GM18520 (cell line): Measurements from ENCODE around the gene CREG2.

Source experiments
- ATAC-seq: cut with Tn5 transposase; IDR thresholded peaks from one replicate; pipeline ENCODE4 v1.9.1; 2021; ENCODE audit not compliant: unreplicated experiment

The CREG2 gene

DNA sequence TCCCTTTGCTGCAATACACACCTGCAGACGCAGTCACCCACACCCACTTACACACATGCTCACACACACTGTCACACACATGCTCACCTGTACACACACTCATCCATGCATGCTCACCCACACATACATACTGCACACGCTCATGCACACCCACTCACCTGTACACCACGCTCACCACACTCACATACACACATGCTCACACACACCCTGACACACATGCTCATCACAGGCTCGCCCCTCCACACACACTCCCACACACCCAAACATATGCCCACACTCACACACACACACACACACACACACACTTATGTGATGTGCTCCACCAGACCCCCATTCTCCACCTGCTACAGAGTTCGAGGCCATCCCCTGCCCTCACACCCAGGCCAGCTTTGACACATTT lies 22.8 kb upstream of the CREG2 start:
- no peak for ATAC-seq

DNA sequence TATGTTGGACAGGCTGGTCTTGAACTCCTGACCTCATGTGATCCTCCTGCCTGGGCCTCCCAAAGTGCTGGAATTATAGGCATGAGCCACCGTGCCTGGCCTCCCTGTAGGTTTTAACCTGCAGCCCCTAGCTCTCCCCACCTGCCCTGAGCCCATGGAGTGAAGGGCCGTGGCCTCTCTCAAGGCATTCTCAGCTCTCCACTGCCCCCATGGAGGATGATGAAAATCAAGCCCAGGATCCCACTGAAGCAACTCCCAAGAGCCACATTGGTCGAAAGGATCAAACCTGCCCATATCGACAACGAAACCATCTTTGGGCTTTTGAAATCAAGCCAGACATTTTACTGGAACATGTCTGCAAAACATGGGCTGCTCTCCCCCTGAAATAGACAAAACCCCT lies 22.4 kb upstream of the CREG2 start:
- no peak for ATAC-seq

DNA sequence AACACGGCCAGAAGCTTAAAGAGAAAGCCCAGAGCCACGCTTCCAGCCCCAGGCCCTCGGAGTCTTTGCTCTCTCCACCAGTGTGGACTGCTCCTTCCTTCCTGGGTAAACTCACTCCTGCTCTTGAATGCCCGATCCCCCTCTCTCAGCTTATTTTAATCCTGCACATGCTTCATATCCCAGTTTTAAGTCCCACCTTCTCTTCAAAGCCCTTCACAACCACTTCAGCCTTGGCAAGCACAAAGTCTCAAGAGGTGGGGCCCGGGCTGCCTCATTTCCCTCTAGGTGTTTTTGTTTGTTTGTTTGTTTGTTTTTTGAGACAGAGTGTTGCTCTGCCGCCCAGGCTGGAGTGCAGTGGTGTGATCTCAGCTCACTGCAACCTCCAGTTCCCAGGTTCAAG lies 21.6 kb upstream of the CREG2 start:
- no peak for ATAC-seq

DNA sequence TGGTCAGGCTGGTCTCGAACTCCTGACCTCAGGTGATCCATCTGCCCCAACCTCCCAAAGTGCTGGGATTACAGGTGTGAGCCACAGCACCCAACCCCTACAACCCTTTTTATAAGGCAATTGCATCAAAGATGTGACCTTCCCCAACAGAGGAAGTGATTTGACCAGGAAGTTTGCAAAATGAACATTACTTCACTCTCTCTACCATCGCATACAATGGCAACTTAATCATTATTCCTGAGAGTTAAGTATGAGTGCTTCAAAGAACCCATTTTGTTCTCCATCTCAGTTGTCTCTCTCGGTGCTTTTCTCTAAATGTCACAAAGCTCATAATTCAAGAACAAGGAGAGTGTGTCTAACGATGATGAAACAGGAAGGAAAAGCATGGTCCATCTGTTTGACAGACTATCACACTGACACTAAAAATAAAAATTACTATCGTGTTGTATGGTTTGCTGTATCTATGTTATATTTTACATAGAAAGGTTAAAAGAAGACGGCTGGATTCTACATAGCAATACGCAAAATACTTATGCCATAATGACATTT lies 18.1 kb upstream of the CREG2 start:
- ATAC-seq: no peak

DNA sequence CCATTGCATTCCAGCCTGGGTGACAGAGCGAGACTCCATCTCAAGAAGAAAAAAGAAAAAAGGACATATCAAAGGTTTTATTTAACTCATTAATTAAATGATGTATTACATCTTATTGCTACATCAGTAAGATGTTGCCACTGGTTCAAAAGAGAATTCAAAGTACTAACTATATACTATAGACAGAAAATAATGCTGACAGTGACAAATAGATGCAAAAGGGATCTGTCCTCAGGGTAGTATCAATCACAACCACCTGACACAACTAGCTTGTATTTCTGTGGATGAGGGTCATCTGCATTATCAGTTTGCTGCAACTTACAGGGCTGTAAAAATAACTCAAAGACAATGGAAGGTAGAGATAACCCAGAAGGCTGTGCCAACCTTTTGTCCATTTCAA lies 16.4 kb upstream of the CREG2 start:
- no peak for ATAC-seq

DNA sequence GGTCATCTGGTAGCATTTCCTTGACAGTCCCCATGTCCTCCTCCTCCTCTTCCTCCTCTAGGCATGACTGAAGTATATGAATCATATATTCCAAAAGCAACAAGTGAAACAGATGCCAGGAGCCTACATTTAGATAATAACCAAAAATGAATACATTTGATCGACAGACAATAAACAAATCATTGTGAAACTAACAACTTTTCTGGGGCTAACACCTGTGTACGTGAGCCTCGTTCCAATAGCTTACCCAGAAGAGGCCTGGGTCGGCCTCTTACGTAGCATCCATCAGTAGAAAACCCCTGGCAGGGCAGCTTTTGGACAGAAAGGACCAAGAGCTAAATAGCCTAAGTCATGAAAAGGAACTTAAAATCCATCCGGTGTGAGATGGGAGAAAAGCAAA lies 15.3 kb upstream of the CREG2 start:
- no peak for ATAC-seq

DNA sequence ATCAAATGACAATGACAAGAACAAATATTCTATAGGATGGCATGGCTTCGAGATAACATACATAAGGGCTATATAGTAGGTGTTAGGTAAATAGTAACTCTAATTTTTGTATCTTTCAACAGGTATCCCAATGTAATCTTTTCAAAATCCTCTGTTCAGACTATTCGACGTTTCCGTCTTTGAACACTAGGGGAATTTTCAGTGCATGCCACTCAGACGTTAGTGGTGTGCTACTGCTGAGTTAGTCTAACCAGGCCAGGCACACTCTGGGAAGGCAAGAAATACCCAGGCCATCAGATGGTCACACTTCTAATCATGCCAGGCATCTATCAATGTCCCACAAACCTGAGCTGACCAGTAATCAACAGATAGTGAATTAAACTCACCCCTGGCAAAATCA lies 14.6 kb upstream of the CREG2 start:
- ATAC-seq: no peak

DNA sequence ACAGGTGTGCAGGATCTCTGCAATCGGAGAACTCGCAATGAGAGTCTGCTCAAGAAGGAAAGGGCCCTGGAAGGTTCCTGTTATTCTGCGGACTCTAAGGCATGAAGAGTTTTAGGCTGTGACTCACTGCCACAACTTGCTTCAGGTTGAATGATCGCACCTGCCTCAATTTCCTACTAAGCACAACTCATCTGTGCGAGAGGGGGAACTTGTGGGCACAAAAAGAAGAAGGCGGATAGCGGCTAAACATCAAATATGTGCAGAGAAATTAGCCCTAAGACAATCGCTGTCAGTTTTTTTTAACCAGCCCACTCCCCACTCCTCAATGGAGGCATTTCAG lies 14.0 kb upstream of the CREG2 start:
- no peak for ATAC-seq

DNA sequence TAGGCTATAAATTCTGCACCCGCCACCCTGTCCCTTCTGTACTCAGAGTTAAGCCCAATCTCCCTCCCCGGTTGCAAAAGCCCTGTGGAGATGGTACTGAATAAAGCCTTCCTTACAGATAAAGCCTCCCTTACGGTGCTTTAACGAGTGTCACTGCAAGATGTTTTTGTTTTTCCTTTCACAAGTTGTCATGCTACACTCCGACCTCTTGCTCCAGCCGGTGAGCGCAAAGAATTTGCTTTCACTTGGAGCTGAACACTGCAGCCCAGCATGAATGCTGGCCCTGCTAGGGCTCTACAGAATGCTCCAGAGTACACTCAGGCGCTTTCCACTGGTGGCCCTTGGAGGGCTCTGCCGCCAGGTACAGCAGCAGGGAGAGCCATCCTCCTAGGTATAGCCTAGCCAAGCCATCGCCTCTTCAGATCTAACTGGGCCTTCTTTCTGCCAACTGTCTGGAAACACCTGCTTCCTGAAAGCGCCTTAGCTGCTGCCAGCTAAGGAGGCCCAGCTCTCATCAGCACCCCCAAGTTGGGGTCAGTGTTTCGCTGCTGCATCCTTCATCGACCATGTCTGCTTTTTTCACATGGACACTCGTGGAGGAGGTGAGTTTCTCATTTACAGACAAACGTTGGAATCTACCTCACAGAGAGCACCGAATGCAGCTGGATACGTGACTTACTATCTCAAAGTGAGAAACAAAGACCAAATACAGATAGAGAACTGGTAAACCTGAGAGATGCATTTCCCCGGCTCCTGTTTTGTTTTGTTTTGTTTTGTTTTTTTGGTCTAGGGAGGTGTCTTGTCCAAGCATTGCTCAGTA lies 13.4 kb upstream of the CREG2 start:
- ATAC-seq: no peak

DNA sequence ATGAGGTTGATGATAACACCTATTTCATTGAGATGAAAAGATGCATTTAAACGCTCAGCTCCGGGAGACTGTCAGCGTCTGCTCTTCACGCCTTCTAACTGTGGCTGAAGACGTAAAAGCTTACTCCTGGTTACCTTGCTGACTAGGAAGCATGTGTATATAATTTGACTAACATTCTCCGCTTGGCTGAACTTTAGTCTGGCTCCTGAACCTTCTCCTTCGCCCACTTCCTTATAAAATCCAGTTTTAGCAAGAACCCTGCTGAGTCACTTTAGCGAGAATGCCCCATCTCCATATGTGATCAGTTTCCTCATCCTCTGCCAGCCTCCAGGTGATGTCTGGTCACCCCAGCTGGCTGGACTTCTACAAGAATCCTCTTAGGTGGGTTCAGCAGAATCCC lies 12.7 kb upstream of the CREG2 start:
- ATAC-seq: no peak

DNA sequence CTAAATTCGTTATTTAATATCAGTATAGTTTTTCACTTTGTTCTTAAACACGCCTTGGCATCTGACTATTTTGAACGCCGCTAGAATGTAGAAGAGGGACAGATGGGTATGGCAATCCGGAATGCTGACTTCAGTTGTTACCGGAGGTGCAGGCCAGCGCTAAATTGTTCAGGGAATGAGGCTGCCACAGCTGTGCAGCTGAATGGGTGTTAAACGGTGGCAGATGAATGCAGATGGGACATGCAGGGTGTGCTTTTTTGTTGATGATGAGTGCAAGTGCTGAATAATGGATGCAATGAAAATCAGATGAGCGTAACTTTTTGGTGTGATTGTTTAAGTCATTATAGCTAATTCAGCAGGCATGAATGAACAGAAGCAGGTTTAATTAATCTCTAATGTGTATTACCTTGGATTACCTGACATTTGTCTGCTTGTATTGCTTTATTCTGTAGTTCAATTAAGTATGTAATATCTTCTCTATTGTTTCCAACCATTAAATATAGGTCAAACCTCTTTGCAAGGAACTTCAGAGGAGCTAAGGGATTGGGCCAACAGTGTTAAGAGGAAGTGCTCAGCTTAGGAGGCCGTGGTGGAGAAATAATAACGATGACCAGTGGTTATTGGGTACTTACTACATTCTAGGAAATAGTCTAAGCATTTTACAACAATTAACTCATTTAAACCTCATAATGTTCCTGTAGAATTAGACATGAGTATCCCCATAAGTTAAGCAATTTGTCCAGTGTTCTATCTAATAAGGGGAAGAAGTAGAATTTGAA lies 11.9 kb upstream of the CREG2 start:
- ATAC-seq: no peak

DNA sequence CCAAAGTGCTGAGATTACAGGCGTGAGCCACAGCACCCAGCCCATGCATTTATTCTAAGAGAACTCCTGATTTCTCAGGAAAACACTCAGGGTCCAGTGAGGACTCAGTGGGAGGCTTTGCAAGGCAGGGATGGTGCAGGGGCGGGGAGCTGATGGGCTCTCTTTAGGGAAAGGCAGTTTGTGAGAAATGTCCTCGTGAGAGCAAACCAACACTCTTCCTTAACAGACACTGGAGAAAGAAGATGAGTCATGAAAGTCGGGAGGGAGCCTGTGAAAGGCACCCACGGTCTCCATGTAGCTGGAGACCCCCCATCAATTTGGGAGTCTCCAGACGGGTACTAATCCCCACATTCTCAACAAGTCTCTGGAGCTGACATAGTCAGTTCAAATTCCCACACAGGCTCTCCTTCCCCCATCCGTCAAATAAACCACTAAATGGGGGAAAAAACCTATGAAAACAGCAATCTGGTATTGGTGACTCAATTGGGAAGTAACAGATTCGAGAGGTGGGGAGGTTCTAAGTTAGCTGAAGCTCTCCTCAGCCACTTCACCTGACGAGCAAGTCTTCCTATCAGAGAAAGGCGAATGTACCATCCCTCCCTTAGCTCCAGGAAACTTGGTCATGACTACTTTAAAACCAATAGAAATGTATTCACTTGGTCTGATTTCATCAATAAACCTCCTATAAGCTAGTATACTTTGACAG lies 11.0 kb upstream of the CREG2 start:
- ATAC-seq: no peak

DNA sequence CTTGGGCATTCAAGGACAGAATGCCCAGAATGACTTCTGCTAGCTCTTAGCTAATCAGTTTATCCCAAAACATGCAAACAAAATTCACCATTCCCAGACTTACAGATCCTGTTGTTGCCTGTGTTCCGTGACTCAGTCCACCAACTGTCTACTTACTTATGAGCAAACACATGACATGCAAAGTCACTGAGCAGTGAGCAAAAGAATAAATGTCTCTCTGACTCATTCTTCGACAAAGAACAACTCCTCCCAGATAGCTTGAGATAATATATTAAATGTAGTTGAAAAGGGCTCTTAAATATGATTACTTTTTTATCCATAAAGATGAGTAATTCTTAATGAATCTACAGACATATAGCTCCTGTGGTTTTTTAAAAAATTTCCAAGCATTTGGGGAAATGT lies 9.0 kb upstream of the CREG2 start:
- no peak for ATAC-seq

DNA sequence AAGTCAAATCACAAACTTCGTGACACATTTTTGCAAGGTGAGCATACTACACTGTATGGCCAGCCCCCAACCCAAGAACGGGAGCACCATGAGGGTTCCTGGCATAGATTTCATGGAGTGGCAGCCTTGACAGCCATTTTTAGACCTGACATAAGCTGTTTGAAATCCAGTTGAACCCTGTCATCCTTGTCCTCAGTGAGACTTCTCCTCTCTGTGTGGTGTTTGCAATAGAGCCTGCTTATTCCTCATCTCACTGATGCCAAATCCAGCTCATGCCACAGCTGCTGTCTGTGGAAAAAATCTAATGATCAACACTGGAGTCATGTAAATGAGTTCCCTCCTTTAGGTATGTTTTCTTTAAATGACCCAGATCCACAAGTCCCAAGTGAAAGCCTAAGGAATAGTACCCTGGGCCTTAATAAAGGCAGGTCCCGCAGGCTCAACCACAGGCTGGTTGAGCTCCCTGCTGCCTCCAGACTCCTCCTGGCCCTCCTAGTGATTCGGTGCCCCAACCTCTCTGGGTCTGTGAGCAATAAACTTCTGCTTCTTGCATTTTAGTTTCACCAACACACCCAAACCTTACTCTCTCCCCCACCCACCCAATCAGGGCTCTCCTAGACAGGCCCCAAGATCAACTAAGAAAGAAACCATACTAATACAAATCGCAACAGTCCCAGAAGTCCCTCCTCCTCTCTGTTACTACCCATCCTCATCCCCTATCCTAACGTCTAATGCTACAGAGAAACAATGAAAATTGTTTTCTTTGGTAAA lies 8.4 kb upstream of the CREG2 start:
- ATAC-seq: no peak

DNA sequence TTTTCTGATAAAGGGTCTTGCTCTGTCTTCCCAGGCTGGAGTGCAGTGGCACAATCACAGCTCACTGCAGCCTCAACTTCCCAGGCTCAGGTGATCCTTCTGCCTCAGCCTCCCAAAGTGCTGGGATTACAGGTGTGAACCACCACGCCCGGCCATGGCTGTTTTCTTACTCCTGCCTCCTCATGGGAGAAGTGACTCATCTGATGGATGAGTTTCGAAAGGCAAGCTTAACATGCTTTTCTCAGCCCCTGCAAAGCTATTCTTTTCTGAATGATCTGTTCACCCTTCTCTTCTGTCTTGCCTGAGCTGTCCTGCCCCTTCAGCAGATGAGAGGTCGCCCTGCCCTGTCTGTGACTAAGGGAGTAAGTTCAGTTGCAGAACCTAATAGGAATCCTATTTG lies 929 bp upstream of the CREG2 start:
- ATAC-seq: no peak

DNA sequence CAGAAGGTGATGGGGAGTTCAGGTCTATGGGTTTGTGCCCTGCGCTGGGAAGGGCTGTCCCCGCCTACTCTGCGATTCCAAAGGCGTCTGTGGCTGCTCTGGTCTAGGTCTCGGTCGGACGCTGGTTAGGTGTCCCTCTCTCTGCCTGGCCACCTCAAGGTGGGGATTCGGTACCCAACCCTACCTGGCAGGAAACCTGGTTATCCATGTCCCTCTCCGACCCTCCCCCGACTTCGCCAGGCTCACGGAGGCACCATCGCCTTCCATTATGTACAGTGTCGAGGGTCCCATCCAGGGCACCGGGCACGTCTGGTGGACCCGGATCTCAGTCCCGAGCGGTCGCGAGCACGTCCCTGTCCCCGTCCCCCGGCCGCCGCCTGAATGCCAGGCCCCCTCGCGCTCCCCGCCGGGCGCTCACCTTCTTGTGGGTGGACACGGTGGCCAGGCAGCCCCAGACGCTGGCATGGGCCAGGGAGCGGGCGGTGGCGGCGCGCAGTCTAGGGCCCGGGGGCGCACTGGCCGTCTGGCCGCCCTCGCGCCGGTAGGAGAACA lies 628 bp downstream of the CREG2 start:
- no peak for ATAC-seq

DNA sequence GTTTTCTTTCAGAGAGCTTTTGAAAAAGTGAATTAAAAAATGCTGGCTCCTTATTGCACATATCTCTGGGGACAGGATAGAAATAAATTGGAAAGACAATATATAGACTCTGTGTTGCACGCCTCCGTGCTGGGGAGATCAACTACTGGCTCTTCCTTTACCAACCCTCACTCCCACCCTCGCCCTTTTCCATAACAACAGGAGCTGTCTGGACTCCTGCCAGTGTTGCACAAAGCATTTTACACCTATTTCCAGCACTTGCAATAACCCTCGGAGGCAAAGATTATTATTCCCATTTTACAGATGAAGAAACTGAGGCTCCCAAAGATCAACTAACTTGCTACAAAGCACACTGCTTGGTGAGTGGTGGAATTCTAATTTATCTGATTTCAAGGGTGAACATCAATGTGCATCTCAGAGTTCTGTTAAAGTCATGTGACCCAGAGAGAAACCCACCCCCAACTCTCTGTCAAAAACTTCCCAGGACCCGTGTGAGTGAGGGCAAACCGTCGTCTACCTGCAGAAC lies 4.2 kb downstream of the CREG2 start:
- no peak for ATAC-seq

DNA sequence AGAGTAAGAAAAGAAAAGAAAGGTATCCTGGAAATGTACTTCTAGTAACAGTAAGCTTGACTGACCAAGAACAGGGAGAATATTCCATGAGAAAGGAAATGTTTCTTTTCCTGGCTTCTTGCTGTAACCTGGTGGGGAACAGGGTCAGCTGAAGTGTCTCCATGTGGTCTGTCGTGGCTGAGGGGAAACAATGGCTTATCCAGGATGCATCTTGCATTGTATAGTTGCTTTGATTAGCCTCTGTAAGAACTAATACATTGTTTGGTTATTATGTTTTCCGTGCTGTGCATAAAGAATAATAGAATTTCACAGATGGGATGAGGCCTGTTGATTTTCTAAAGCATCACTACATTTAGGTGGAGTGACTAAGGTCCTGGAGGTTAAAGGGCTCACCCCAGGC lies 4.9 kb downstream of the CREG2 start:
- ATAC-seq: no peak

DNA sequence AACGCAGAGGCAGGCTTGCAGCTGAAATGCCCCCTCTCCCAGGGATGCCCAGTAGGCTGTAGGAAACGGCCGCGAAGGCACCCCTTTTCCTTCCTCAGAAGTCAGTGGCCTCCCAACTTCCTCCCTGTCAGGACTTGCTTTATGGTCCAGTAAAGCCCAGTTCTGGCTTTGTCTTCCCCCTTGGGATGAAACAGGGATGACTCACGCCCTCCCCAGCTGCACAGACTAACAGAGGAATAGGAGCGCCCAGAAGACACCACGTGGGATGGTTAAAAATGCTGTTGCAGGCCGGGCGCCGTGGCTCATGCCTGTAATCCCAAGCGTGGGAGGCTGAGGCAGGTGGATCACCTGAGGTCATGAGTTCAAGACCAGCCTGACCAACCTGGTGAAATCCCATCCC lies 6.9 kb downstream of the CREG2 start:
- ATAC-seq: no peak

DNA sequence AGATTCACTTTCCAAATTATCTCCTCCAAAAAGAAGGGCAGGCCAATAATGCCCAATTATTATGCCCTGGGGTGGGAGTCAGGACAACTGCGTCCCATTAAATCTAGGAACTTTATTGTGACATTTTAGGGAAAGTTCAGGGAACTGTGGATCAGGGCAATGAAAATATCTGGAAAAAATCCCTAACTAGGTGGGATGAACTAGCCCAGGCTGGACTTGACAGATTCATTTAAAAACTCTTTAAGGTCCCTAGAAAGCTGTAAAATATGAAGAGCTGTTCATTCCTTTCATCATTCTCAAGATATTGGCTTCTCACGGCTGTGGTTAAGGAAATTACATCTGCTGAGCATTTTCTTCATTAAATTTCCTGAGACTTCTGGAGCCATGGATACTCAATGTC lies 8.2 kb downstream of the CREG2 start:
- ATAC-seq: no peak

DNA sequence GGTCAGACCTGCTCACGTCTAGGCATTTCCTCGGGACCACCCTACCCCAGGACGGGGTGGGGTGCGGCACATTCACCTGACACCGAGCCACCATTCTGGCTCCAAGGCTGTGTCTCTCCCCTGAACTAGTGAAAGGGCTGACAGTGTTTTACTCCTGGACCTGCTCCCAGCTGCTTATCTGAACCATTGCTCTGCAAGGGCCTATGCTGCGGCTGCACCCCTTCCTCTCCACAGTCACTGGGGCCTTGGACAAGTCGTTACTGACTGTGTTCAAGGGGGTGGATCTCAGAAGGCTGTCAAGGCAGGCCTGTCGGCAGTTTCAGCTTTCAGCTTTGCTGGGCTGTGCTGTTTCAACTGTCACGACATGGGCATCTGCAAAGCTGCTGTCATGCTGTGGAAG lies 11.7 kb downstream of the CREG2 start:
- ATAC-seq: no peak
